NCI-H2107 treated with DMSO at 0.1 percent for 48 hours (cell line): Measurements from ENCODE around the gene OOSP3.

Experiments
- DNase-seq: peaks from one replicate; lab custom pipeline; 2025; ENCODE audit not compliant: unreplicated experiment; lab: John Stamatoyannopoulos, UW

OOSP3 gene

DNA sequence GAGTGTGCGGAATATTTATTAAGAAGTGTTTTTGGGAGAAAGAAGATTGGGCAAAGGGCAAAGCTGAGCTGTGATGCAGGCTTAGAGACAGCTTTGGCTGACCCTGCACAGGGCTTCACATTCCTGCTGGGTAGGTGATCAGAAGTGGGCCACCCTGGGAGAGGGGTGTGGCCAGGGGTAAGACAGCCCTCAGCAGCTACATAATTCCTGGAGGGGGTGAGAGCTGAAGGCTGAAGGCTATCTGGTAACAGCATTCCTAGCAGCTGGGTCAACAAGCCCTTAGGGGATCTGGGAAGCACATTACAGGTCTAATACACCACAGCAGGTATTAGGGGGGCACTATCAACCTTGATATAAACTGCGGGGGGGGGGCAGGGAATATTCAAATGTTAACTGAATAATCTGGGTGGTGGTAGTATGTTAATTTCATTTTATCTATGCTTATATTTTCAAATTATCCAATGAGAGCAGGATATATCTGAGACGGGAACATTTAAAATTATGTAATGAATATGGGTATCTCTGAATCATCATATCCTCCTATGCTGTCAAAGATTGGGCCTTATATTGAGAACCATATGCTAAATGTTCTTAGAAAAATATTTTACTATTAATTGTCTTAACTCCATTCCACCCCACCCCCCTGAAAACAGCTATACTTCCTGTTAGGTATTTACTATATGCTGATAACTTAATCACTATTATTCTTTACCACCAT is 65.6 kb downstream of the OOSP3 start:
- DNase-seq = no peak

DNA sequence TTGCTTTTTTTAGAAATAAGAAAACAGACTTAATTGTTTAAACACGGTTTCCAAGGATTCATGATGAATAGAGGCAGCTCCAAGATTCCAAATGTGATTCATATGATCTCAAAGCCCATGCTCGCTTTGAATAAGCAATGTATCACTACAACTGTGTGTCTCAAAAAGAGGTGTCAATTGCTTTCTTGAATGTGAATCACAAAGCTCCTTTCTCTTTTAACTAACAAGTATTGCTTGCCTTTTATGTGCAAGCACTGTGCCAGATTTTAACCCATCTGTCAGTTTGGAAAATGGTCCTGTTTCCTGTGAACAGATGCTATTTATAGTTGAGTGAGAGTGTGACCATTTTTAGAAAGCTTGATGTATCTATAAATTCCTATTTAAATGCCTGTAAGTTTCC is 66.1 kb downstream of the OOSP3 start:
- DNase-seq = no peak
